Aorta (tissue), 5 donors: ENCODE data around the gene DDX39A. TPM values are rescaled to one million over a fixed set of nuclear protein-coding genes. Genes with fewer than 3 reads are reported as not detected.
"Not testable (repeated sequence)": the region's sequence is repeated elsewhere in the genome, so short reads cannot be mapped to it uniquely, and the experiment has no call there.

ENCODE experiments used
- ATAC-seq: fragments of 200-7000 bp; cut with Tn5 transposase; one replicate; pipeline ENCODE4 v1.9.1; 2022; ENCODE audit warnings: moderate library complexity; ENCODE audit not compliant: low FRiP score
- DNase-seq, 2 donors: peaks; one replicate each; pipeline ENCODE4 v3.0.0-alpha.2; 2020
- H3K27ac ChIP-seq, 2 donors: one replicate each; pipeline ENCODE4 v1.5.1; 2013; ENCODE audit warnings: low read length in 2 of 2, mild to moderate bottlenecking in 2 of 2, moderate library complexity in 2 of 2, control low read depth in 1 of 2, inconsistent platforms in 1 of 2, low read depth in 1 of 2
- H3K27me3 ChIP-seq, 2 donors: one replicate each; pipeline ENCODE4 v1.6.1; 2013; ENCODE audit warnings: control low read depth in 1 of 2, low read length in 1 of 2, mild to moderate bottlenecking in 1 of 2, moderate library complexity in 1 of 2; ENCODE audit not compliant: insufficient read depth in 2 of 2, control insufficient read depth in 1 of 2
- H3K36me3 ChIP-seq, 2 donors: one replicate each; pipeline ENCODE4 v1.6.1; 2013; ENCODE audit warnings: control low read depth in 1 of 2, low read length in 1 of 2, mild to moderate bottlenecking in 1 of 2; ENCODE audit not compliant: insufficient read depth in 2 of 2, control insufficient read depth in 1 of 2
- H3K4me1 ChIP-seq, 2 donors: one replicate each; pipeline ENCODE4 v1.6.1; 2013; ENCODE audit warnings: low read length in 2 of 2, control low read depth in 1 of 2, mild to moderate bottlenecking in 1 of 2, moderate library complexity in 1 of 2; ENCODE audit not compliant: insufficient read depth in 2 of 2, control insufficient read depth in 1 of 2
- H3K4me3 ChIP-seq, 2 donors: one replicate each; pipeline ENCODE4 v1.5.1; 2013; ENCODE audit warnings: low read length in 2 of 2, control low read depth in 1 of 2, mild to moderate bottlenecking in 1 of 2
- H3K9me3 ChIP-seq: one replicate; pipeline ENCODE4 v1.6.1; 2013; ENCODE audit warnings: mild to moderate bottlenecking, low read length; ENCODE audit not compliant: control insufficient read depth
- WGBS, 2 donors: extraction: QIAGEN DNeasy Blood & Tissue Kit; methylation state at CpG; one replicate each; pipeline ENCODE4 v1.1.7; 2013; 5-methylcytosine and 5-hydroxymethylcytosine counted together
- intact Hi-C, 2 donors: fragments of 100-400 bp; cut with DNase I; formaldehyde crosslinking; loops; one replicate each; pipeline versions ENCODE4 v1.14.2 to v1.15.0; 2022
- polyA plus RNA-seq, 2 donors: library from polyadenylated mRNA; stranded (reverse); fragments of 200-250 nt; gene quantifications; one replicate each; pipeline ENCODE4 v1.2.3, GENCODE V29; 2013
- total RNA-seq, 2 donors: library from RNA; stranded (reverse); fragmentation: NEBNext Ultra II Directional; extraction: Animal tissue kit (Norgen Biotek cat#: 25700); gene quantifications; one replicate each; pipeline ENCODE4 v1.2.1, GENCODE V29; 2021
- donor health status: healthy with polysubstance abuse.
- donor health status: Bipolar disorder and iron deficiency.
- donor health status: DM: no; HTN: no; CAD: no.
- donor health status: DM: no; HTN: no; CAD: no.
- donor health status: DM: yes; HTN: yes; CAD: no.

DDX39A gene
- total and polyA plus RNA-seq, 4 donors: 28.5 to 98.7 (median 47.2) TPM

DNA sequence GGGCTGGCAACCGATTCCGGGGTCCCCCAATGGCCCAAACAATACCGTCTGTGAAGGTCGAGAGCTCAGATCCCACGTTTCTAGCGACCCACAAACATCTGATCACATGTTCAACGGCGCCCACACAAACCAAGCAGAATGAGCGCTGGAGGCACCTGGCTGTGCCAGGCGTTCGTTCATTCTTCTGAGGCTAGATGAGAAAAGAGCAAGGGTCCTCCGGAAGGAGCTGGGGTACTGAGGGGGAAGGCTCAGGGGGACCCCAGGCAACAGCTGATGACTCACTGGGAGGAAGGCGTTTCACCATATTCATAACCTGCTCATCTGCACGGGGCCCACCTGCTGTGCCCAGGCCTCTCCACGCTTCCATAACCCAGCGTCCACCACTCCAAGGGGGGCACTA lies 22.0 kb downstream of the DDX39A start:
- ATAC-seq, DNase-seq, H3K4me1 ChIP-seq, intact Hi-C loops, H3K9me3 ChIP-seq, H3K27me3 ChIP-seq, H3K4me3 ChIP-seq, H3K27ac ChIP-seq: not testable (repeated sequence)
- H3K36me3 ChIP-seq: peaks cover 3 to 12% of the 10 kb centered on the region in 2 donors
- WGBS, 2 donors: 88 to 89% methylated on average over 14 to 16 of the region's 16 CpGs

DNA sequence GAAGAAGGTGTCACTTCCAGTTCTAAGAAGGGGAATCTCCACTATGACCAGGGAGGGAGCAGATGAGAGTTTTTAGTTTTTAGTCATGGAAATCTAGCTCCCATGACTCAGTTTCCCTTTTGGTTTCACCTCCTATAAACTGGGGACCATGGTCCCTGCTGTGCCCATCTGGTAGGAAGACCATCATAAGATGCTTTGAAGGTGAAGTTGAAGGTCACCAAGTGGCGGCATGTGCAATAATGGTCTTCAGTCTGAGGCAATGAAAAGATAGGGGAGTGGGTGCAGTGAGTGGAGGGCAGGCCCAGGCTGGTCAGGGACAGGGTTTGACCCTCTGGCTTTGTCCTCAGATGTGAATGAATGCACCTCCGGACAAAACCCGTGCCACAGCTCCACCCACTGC lies 22.4 kb downstream of the DDX39A start:
- H3K4me1 ChIP-seq, H3K4me3 ChIP-seq, H3K27ac ChIP-seq, DNase-seq, intact Hi-C loops, H3K9me3 ChIP-seq, H3K27me3 ChIP-seq, ATAC-seq: not testable (repeated sequence)
- H3K36me3 ChIP-seq: peaks cover 3 to 12% of the 10 kb centered on the region in 2 donors
- WGBS, 2 donors: 94% methylated on average over 3 of the region's 3 CpGs

DNA sequence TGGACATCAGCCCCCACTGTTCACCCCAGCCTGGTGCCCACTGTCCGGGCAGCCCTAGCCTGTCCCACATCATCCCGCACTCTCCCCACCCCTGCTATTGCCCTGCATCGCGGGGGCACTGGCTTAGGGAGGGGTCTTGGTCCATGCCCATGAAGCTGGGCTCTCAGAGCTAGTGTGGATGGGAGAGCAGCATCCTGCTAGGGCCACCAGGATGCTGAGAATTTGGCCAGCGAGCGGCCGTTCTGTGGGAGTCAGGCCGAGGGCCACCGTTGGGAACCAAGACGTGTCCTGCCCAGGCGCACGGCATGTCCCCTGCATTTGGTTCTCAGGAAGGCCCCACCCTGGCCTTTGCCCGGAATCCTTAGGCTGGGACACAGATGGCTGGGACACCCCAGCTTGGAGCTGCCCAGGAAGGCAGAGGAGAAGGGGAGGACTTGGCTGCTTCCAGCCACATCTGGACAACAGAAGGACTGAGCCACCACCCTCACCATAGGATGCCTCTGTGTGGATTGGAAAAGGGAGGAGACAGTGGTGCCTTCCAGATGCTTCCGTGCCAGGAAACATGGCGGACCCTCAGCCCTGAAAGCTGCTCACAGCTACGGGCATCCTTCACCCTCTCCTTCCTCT lies 23.3 kb downstream of the DDX39A start:
- no peak overlapping the region for H3K4me3 ChIP-seq
- DNase-seq (no peak), ATAC-seq (peak; percentile 39)
- 87 to 93% methylated on average over 16 of the region's 16 CpGs for WGBS, 2 donors
- H3K4me1 ChIP-seq: no peaks in the 10 kb centered on the region
- no peak overlapping the region for H3K27ac ChIP-seq
- intact Hi-C loops: no loop called here
- no peaks in the 10 kb centered on the region for H3K9me3 ChIP-seq
- H3K27me3 ChIP-seq: no peaks in the 10 kb centered on the region
- H3K36me3 ChIP-seq: peaks cover 3 to 11% of the 10 kb centered on the region in 2 donors

DNA sequence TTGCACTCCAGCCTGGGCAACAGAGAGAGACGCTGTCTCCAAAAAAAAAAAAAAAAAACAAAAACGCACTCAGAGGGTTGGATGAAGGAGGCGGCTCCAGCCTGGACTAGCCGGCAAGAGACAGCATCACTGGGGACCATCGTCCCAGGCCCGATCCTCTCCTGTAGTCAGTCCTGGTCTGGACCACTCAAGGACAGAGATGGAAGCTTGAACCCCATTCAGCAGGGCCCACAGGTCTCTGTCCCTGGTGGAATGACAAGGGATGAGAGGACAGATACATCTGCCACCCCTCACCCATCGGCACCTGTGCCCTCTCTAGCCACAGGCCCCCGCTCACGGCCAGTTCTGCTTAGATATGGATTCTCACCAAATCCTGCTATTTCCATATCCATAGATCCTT lies 23.9 kb downstream of the DDX39A start:
- intact Hi-C loops: no loop called here
- H3K27me3 ChIP-seq: no peaks in the 10 kb centered on the region
- no peak for DNase-seq
- peak; percentile 13 for ATAC-seq
- no peak overlapping the region for H3K4me3 ChIP-seq
- WGBS, 2 donors: 73 to 76% methylated on average over 9 of the region's 9 CpGs
- H3K27ac ChIP-seq: no peak overlapping the region
- H3K9me3 ChIP-seq: no peaks in the 10 kb centered on the region
- peaks cover 3 to 11% of the 10 kb centered on the region in 2 donors for H3K36me3 ChIP-seq
- H3K4me1 ChIP-seq: no peaks in the 10 kb centered on the region

DNA sequence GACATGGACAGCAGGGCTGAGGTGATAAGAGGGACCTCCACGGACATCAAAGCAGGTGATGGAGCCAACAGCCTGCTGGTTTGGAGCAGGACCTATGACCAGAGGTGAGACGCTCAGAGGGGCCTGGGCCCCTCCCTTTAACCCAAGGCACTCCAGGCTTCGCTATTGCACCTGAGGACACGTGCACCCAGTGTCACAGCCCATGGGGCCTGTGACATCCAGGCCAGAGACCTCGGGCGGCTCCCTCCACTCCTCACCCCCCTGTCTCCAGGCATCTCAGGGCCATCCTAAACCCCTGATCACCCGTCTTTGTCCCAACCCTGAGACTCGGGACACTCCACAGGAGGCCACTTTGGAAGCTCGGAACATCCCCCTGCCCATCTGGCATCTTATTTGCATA lies 25.0 kb downstream of the DDX39A start:
- ATAC-seq (no peak), DNase-seq (no peak)
- Histone ChIP-seq H3K36me3 (peaks cover 3 to 11% of the 10 kb centered on the region in 2 donors), H3K27me3 (no peaks in the 10 kb centered on the region), H3K27ac (no peak overlapping the region), H3K4me1 (no peaks in the 10 kb centered on the region), H3K4me3 (no peak overlapping the region), H3K9me3 (no peaks in the 10 kb centered on the region)
- 78 to 84% methylated on average over 9 of the region's 9 CpGs for WGBS, 2 donors
- intact Hi-C loops: no loop called here

DNA sequence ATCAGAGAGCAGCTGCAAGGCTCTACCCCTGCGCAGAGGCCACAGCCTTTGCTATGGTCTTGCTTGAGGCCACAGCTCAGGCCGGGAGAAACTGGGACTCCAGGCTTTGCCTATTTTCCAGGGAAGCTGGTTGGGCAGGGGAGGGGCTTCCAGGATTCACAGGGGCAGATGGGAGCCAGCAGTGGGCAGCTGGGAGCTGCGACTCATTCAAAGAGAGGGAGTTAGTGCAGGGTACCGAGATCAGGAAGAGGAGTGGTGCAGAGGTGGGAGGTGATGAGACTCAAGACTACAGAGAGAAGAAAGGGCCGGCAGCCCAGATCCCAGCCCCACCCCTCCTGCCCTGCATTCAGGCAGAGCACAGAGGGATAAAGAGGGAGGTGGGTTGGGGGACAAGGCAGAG lies 25.8 kb downstream of the DDX39A start:
- WGBS, 2 donors: 50 to 57% methylated on average over 5 of the region's 5 CpGs
- H3K36me3 ChIP-seq: peaks cover 3 to 11% of the 10 kb centered on the region in 2 donors
- ATAC-seq: no peak

DNA sequence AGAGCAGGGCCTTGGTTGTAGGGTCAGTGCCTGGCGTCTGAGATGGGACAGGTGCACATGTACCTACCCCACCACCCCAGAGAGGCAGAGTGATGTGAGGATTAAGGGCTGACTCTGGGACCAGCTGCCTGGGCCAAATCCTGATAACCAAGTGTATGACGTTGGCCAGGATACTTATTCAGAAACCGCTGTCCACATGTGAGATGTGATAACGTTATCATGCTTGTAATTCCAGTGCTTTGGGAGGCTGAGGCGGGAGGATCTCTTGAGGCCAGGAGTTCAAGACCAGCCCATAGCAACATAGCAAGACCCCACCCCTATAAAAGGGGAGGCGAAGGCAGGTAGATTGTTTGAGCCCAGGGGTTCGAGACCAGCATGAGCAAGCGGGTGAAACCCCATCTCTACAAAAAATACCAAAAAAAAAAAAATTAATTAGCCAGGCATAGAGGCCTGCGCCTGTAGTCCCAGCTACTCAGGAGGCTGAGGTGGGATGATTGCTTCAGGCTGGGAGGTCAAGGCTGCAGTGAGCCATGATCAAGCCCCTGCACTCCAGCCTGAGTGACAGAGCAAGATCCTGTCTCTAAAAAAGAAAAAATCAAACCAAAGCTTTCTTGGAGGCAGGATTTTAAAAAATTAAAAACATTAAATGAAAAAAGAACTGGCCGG lies 27.9 kb downstream of the DDX39A start:
- ATAC-seq (no peak), DNase-seq (no peak)
- no peak overlapping the region for H3K4me3 ChIP-seq
- intact Hi-C loops: no loop called here
- WGBS, 2 donors: 75 to 80% methylated on average over 10 of the region's 10 CpGs
- no peaks in the 10 kb centered on the region for H3K9me3 ChIP-seq
- peaks cover 3 to 9% of the 10 kb centered on the region in 2 donors for H3K36me3 ChIP-seq
- H3K27me3 ChIP-seq: no peaks in the 10 kb centered on the region
- H3K4me1 ChIP-seq: no peaks in the 10 kb centered on the region
- H3K27ac ChIP-seq: no peak overlapping the region

More for the DNA sequence above, 25.8 kb downstream of the DDX39A start:
- no peak for DNase-seq
- intact Hi-C loops: no loop called here
- Histone ChIP-seq H3K4me3 (no peak overlapping the region), H3K27ac (no peak overlapping the region), H3K4me1 (no peaks in the 10 kb centered on the region), H3K27me3 (no peaks in the 10 kb centered on the region), H3K9me3 (no peaks in the 10 kb centered on the region)

DNA sequence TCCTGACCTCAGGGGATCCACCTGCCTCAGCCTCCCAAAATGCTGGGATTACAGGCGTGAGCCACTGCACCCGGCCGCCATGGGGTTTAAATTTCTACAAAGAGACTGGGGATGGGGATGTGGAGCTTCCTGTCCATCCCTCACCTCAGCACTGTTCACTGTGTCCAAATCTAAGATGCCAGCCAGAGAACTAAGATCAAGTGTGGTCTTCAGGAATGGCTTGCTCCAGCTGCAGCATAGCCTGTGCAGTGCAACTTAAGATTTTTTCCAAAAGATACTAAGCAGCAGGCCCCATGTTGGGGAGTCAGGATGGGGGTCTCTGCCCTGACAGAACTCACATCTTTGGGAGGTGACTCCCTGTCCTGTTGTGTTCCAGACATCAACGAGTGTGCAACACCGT lies 28.6 kb downstream of the DDX39A start:
- intact Hi-C loops: no loop called here
- Histone ChIP-seq H3K9me3 (no peaks in the 10 kb centered on the region), H3K36me3 (peaks cover 3 to 7% of the 10 kb centered on the region in 2 donors), H3K4me3 (no peak overlapping the region), H3K27me3 (no peaks in the 10 kb centered on the region), H3K4me1 (no peaks in the 10 kb centered on the region), H3K27ac (no peak overlapping the region)
- 91 to 95% methylated on average over 5 of the region's 5 CpGs for WGBS, 2 donors
- no peak for DNase-seq
- ATAC-seq: no peak

DNA sequence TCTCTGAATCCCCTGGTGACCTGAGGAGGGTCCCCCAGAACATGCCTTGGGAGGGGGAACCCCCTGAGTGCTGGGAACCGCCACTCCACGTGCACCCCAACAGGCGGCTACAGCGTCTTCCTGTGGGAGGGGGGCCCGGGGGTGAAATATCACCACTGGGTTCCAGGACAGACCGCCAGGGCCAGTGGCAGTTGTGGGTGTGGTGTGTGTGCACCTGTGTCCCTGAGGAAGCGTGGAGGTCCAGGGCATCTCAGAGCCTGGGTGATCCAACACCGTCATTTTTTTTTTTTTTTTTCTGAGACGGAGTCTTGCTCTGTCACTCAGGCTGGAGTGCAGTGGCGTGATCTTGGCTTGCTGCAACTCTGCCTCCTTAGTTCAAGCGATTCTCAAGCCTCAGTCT lies 33.6 kb downstream of the DDX39A start:
- DNase-seq: no peak
- intact Hi-C loops: loop anchor here in 1 of 2 donors (1.0 kb wide), 1 partner anchor 18 kb away; no protein-coding TSS in a partner anchor
- no peaks in the 10 kb centered on the region for H3K9me3 ChIP-seq
- no peak for ATAC-seq
- whole genome bisulfite sequencing, 2 donors: 66 to 71% methylated on average over 11 of the region's 11 CpGs
- H3K27me3 ChIP-seq: no peaks in the 10 kb centered on the region
- no peaks in the 10 kb centered on the region for H3K4me1 ChIP-seq
- no peaks in the 10 kb centered on the region for H3K36me3 ChIP-seq
- H3K27ac ChIP-seq: peak overlapping the region; percentile 20 to 52
- no peak overlapping the region for H3K4me3 ChIP-seq
